GM23338 (cell line): ENCODE measurements around the gene SLC4A8. TPM values are rescaled to one million over a fixed set of nuclear protein-coding genes. Genes with fewer than 3 reads are reported as not detected.

Experiments
- ATAC-seq: fragments of 200-7000 bp; cut with Tn5 transposase; 3 replicates; pipeline ENCODE4 v1.9.1; 2020
- DNase-seq: peaks from one replicate; pipeline ENCODE4 v3.0.0-alpha.2; 2015; ENCODE audit warnings: low spot score
- H2AFZ ChIP-seq: fragments of 200-600 bp; sonication (generic); 2 replicates; pipeline ENCODE4 v1.8.0; 2016; ENCODE audit warnings: antibody characterized with exemption, mild to moderate bottlenecking, moderate library complexity
- H3F3A ChIP-seq: fragments of 200-600 bp; sonication (generic); replicated peaks from 2 replicates; pipeline ENCODE4 v1.8.0; 2017; ENCODE audit warnings: antibody characterized with exemption, mixed run types, low read depth
- H3K27ac ChIP-seq: fragments of 200-600 bp; sonication (generic); 2 replicates; pipeline ENCODE4 v1.6.1; 2016; ENCODE audit warnings: low read depth
- H3K27me3 ChIP-seq: fragments of 200-600 bp; sonication (generic); 2 replicates; pipeline ENCODE4 v1.8.0; 2016; ENCODE audit warnings: mild to moderate bottlenecking, mixed run types, moderate library complexity; ENCODE audit not compliant: insufficient read depth
- H3K36me3 ChIP-seq: fragments of 200-600 bp; sonication (generic); 2 replicates; pipeline ENCODE4 v1.8.0; 2016; ENCODE audit warnings: mild to moderate bottlenecking; ENCODE audit not compliant: insufficient read depth
- H3K4me1 ChIP-seq: fragments of 200-600 bp; sonication (generic); 2 replicates; pipeline ENCODE4 v1.8.0; 2016; ENCODE audit warnings: mild to moderate bottlenecking, moderate library complexity; ENCODE audit not compliant: insufficient read depth
- H3K4me2 ChIP-seq: fragments of 200-600 bp; sonication (generic); 2 replicates; pipeline ENCODE4 v1.7.1; 2017; ENCODE audit warnings: mixed run types
- H3K4me3 ChIP-seq: fragments of 200-600 bp; sonication (generic); 2 replicates; pipeline ENCODE4 v1.6.1; 2016; ENCODE audit warnings: mixed run types
- H3K79me2 ChIP-seq: fragments of 200-600 bp; sonication (generic); replicated peaks from 2 replicates; pipeline ENCODE4 v1.8.0; 2017; ENCODE audit warnings: mild to moderate bottlenecking; ENCODE audit not compliant: insufficient read depth
- H3K9me2 ChIP-seq: fragments of 200-600 bp; sonication (generic); 2 replicates; pipeline ENCODE4 v1.8.0; 2017; ENCODE audit not compliant: insufficient read depth
- H4K20me1 ChIP-seq: fragments of 200-600 bp; sonication (generic); replicated peaks from 2 replicates; pipeline ENCODE4 v1.8.0; 2017; ENCODE audit warnings: mild to moderate bottlenecking; ENCODE audit not compliant: insufficient read depth
- H3K27ac Mint-ChIP-seq: 2 replicates; pipeline ENCODE4 v1.8.0; 2020; ENCODE audit warnings: inconsistent platforms, mild to moderate bottlenecking, moderate library complexity, mixed read lengths
- H3K27me3 Mint-ChIP-seq: 3 replicates; pipeline ENCODE4 v1.8.0; 2022; ENCODE audit warnings: low read depth, mild to moderate bottlenecking, moderate library complexity, mixed read lengths, inconsistent platforms; ENCODE audit not compliant: insufficient read depth, poor library complexity
- H3K36me3 Mint-ChIP-seq: 3 replicates; pipeline ENCODE4 v1.8.0; 2021; ENCODE audit warnings: low read depth, mild to moderate bottlenecking, inconsistent platforms, moderate library complexity, mixed read lengths
- H3K4me1 Mint-ChIP-seq: 3 replicates; pipeline ENCODE4 v1.8.0; 2020; ENCODE audit warnings: mild to moderate bottlenecking, inconsistent platforms, mixed read lengths
- H3K4me3 Mint-ChIP-seq: 3 replicates; pipeline ENCODE4 v1.8.0; 2021; ENCODE audit warnings: moderate library complexity, mild to moderate bottlenecking, inconsistent platforms, mixed read lengths
- H3K9me3 Mint-ChIP-seq: 3 replicates; pipeline ENCODE4 v1.8.0; 2020; ENCODE audit warnings: moderate library complexity, mild to moderate bottlenecking, inconsistent platforms, mixed read lengths
- CREB1 ChIP-seq: fragments of 250-450 bp; sonication (Bioruptor Pico); IDR thresholded peaks from 2 replicates; pipeline ENCODE4 v1.5.0; 2020; ENCODE audit warnings: low read depth, mild to moderate bottlenecking, moderate library complexity
- EZH2phosphoT487 ChIP-seq: fragments of 200-600 bp; sonication (generic); IDR thresholded peaks from one replicate; pipeline ENCODE4 v1.8.1; 2018; ENCODE audit warnings: antibody characterized with exemption; ENCODE audit not compliant: unreplicated experiment
- JUNB ChIP-seq: IDR thresholded peaks from one replicate; pipeline ENCODE4 v1.6.1; 2016; ENCODE audit warnings: antibody characterized with exemption; ENCODE audit not compliant: unreplicated experiment
- NANOG ChIP-seq: IDR thresholded peaks from 2 replicates; pipeline ENCODE4 v1.6.1; 2016; ENCODE audit warnings: antibody characterized with exemption, borderline replicate concordance
- REST ChIP-seq: IDR thresholded peaks from one replicate; pipeline ENCODE4 v1.6.1; 2018; ENCODE audit warnings: antibody characterized with exemption; ENCODE audit not compliant: unreplicated experiment
- ZNF331 ChIP-seq: fragments of 250-450 bp; sonication (Bioruptor Pico); IDR thresholded peaks from 2 replicates; pipeline ENCODE4 v1.5.0; 2020; ENCODE audit warnings: low read depth, mild to moderate bottlenecking, moderate library complexity
- polyA plus RNA-seq: library from polyadenylated mRNA; unstranded; fragments of >200 nt; fragmentation: Nextera tagmentation; extraction: Ambion mirVana; gene quantifications from 2 replicates; pipeline ENCODE4 v1.2.1, GENCODE V29; 2016
- total RNA-seq: library from RNA; depleted of rRNA; stranded (reverse); fragments of >200 nt; shearing (Covaris generic); gene quantifications from 2 replicates; pipeline ENCODE4 v1.2.3, GENCODE V29; 2014
- TF ChIP-seq, protein P1 (sequence below): IDR thresholded peaks from 2 replicates; pipeline ENCODE4 v1.6.1; 2016; ENCODE audit warnings: antibody characterized with exemption
- TF ChIP-seq, protein P2 (sequence below), 2 experiments: fragments of 200-600 bp in 1 of 2; sonication (generic) in 1 of 2; conservative IDR thresholded peaks; 2 replicates each; pipeline versions ENCODE4 v1.5.1 to v1.6.1; 2016 to 2017; ENCODE audit warnings: antibody characterized with exemption in 2 of 2, low read depth in 2 of 2, mild to moderate bottlenecking in 2 of 2, moderate library complexity in 1 of 2

SLC4A8 gene
- total and polyA plus RNA-seq, 2 experiments from 2014 or later = 7.6 to 9.2 TPM

GRCh38 chr12:51480978-51481377, 56.3 kb downstream of the SLC4A8 start (continued):
- TF ChIP-seq CREB1 = no peak
- no peak for TF ChIP-seq ZNF331 (CRISPR knock-in tag)
- TF ChIP-seq JUNB = no peak
- TF ChIP-seq, protein P1, sequence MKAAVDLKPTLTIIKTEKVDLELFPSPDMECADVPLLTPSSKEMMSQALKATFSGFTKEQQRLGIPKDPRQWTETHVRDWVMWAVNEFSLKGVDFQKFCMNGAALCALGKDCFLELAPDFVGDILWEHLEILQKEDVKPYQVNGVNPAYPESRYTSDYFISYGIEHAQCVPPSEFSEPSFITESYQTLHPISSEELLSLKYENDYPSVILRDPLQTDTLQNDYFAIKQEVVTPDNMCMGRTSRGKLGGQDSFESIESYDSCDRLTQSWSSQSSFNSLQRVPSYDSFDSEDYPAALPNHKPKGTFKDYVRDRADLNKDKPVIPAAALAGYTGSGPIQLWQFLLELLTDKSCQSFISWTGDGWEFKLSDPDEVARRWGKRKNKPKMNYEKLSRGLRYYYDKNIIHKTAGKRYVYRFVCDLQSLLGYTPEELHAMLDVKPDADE = no peak
- TF ChIP-seq REST = no peak

- no peak for DNase-seq
- TF ChIP-seq, protein P1 = no peak
- TF ChIP-seq, protein P2, sequence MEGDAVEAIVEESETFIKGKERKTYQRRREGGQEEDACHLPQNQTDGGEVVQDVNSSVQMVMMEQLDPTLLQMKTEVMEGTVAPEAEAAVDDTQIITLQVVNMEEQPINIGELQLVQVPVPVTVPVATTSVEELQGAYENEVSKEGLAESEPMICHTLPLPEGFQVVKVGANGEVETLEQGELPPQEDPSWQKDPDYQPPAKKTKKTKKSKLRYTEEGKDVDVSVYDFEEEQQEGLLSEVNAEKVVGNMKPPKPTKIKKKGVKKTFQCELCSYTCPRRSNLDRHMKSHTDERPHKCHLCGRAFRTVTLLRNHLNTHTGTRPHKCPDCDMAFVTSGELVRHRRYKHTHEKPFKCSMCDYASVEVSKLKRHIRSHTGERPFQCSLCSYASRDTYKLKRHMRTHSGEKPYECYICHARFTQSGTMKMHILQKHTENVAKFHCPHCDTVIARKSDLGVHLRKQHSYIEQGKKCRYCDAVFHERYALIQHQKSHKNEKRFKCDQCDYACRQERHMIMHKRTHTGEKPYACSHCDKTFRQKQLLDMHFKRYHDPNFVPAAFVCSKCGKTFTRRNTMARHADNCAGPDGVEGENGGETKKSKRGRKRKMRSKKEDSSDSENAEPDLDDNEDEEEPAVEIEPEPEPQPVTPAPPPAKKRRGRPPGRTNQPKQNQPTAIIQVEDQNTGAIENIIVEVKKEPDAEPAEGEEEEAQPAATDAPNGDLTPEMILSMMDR (conservative IDR thresholded peaks at IDR 0.05; ENCODE audit: low read depth in 2 of 2) = no peak
- TF ChIP-seq CREB1 (no peak), EZH2phosphoT487 (no peak), NANOG (no peak), REST (no peak)
Observed at GRCh38 chr12:51482929-51483697, 58.5 kb downstream of the SLC4A8 start.

More at GRCh38 chr12:51482929-51483697, 58.5 kb downstream of the SLC4A8 start:
- Histone ChIP-seq H3K4me1 (no peaks in the 10 kb centered on the region), H3F3A (no peaks in the 10 kb centered on the region), H3K79me2 (no peaks in the 10 kb centered on the region), H3K9me2 (no peaks in the 10 kb centered on the region), H2AFZ (no peak overlapping the region), H3K27me3 (no peaks in the 10 kb centered on the region), H3K27ac (no peak overlapping the region), H4K20me1 (no peaks in the 10 kb centered on the region; the same call in 1 of the 2 replicates), H3K4me2 (no peak overlapping the region), H3K4me3 (no peak overlapping the region), H3K36me3 (no peaks in the 10 kb centered on the region)
- Mint-ChIP-seq H3K27me3 (peaks cover 2% of the 10 kb centered on the region), H3K27ac (no peak overlapping the region), H3K9me3 (no peaks in the 10 kb centered on the region), H3K4me3 (no peak overlapping the region), H3K4me1 (no peaks in the 10 kb centered on the region; the same call in 2 of the 3 replicates), H3K36me3 (no peaks in the 10 kb centered on the region)
- no peak for ATAC-seq
